GM19324 (cell line): ENCODE measurements around the gene NKX3-2.

Source experiments
- ATAC-seq: cut with Tn5 transposase; IDR thresholded peaks from one replicate; pipeline ENCODE4 v1.9.1; 2021; ENCODE audit warnings: mild to moderate bottlenecking, moderate library complexity; ENCODE audit not compliant: unreplicated experiment, low FRiP score

Gene NKX3-2

DNA sequence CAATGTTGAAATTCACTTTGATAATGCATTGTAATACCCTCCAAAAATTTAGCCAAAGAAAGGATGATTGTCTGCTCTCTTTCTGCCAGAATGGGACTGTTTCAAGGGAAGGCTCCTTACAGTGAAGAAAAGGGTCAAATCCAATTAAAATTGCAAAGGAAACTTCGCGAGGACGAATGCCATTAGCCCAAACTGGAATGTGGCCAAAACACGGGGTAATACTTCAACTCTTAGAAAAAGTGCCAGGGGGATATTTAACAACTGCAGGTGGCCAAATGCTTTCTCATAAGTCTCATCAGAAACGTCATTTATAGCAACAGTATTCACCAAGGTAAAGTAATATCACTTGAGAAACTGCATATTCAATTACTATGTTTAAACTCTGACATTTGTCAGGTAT lies 29.0 kb downstream of the NKX3-2 start:
- ATAC-seq, result no peak

DNA sequence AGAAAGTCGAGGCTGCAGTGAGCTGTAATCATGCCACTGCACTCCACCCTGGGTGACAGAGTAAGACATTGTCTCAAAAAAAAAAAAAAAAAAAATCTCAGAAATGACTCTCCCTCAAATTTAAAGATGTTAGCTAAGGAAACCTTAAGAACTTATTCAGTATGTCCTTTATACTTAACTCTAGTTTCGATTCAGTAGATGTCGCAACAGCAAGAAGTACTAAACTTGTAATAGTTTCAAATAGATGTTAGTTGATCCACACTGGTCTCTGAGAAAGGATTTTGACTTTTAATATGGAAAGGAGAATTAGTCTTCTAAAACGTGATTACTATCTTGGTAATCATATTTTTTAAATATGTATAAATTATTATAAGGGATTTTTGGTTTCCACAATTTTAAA lies 29.6 kb downstream of the NKX3-2 start:
- ATAC-seq, result no peak

DNA sequence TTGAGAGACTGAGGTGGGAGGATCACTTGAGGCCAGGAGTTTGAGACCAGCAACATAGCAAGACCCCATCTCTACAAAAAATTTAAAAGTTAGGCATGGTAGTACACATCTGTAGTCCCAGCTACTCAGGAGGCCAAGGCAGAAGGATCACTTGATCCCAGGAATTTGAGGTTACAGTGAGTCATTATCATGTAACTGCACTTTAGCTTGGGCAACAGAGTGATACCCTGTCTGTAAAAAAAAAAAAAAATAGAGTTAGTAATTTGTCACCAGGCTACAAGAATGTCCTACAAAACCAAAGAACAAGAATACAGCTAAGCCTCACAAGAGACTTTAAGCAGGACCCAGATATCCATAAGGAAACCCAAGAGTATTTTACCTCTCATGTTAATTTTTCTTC lies 33.2 kb downstream of the NKX3-2 start:
- ATAC-seq, result no peak

DNA sequence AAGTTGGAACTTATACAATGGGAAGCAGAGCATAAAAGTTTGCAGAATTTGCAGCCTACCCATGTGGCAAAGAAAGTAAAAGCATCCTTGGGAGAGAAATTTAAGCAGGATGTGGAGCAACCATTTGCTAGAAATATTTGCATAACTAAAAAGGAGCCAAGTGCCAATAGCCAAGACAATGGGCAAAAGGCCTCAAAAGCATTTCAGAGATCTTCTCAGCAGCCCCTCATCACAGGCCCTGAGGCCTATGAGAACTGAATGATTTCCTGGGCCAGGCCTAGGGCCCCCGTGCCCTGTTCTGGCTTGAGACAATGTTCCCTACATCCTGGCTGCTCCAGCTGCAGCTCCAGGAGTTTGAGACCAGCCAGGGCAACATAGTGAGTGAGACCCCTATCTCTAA lies 34.9 kb downstream of the NKX3-2 start:
- ATAC-seq, result no peak

DNA sequence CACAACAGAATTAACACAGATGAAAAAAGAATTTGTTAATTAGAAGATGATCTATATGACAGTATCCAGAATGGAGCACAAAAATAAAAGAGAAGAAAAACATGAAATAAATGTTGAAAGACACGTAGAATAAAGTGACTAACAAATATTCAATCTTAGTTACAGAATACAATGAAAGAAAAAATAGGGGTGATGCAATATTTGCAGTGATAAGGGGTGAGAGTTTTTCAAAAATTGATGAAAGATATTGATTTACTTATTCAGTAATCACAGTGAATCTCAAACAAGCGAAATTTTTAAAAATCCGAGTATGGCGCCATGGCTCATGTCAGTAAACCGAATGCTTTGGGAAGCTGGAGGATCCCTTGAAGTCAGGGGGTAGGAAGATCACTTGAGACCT lies 39.9 kb downstream of the NKX3-2 start:
- no peak for ATAC-seq

DNA sequence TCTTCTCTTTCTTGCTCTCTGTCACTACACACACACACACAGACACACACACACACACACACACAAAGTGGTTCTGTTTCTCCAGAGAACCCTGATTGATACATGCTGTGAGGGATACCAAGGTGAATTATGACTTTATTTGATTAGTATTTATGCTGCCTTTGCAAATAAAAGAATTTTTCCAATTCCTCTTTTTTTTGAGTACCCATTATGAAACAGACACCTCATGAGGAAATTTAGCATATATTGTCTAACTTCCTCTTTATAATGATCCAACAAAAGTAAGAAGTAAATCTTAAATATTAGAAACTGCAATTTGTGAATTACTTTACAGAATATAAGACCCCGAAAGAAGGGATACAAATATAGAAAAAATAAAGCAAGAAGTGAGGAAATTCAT lies 45.8 kb downstream of the NKX3-2 start:
- no peak for ATAC-seq

DNA sequence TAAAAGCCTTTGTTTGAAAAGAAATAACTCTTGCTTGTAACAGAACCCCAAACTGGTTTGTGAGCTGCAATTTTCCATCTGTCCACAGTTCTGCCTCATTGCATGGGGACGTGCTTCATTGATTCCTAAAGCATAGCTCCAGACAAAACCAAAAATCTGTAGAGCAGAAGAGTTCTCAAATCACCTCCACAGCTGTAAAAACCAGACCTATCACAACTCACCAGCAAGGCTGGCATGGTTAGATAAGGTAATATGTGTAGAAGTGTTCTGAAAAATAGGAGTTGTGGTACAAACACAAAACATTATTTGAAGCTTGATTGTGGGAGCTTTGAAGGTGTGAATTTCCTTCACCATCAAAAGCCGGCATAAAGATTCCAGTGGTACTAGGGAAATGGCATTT lies 47.7 kb downstream of the NKX3-2 start:
- ATAC-seq, result no peak

DNA sequence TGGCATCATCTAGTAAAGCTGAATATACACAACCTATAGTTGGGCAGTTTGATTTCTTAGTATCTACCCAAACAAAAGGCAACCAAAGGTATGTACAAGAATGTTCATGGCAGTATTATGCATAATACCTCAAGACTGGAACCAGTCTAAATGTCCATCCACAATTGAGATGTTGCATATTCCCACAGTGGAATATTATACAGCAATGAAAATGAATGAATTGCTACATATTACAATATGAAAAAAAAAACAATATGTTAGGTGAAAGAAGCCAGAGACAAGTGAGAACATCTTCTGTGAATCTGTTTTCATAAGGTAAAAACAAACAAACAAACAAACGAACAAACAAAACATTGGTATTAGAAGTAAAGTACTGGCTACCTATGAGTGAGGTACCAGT lies 48.6 kb downstream of the NKX3-2 start:
- no peak for ATAC-seq

DNA sequence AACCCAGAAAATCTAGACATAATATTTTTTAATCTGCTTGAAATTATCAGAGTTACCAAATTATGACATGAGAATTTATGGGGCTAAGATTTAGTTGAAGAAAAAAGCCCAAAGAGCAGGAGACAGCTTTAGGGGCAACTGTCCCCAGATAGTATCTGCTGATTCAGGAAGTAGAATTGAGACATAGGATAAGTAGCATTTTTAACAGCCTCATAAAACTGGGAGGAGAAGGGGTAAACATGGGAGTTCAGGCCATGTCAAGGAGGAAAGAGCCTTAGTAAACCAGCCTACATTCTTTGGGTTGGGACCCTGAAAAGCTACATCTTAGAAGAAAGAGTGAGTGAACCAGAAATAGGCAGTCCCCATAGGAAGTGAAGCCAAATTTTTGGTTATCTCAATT lies 50.5 kb downstream of the NKX3-2 start:
- no peak for ATAC-seq

DNA sequence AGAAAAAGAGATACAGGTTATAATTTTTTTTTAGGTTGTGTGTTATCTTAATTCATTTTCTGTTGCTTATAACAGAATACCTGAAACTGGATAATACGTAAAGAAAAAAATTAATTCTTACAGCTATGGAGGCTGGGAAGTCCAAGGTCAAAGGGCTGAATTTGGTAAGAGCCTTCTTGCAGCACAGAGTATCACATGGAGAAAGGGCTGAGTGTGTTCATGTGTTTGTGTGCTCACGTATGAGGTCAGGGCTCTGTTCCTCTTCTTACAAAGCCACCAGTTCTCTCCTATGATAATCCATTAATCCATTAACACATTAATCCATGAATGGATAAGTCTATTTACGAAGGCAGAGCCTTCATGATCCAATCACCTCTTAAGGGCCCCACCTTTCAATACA lies 51.6 kb downstream of the NKX3-2 start:
- ATAC-seq, result no peak
